Ovary (tissue), 3 donors: ENCODE measurements around the gene DOCK8.

Experiments used
- EP300 ChIP-seq: sonication (generic); formaldehyde crosslinking; IDR thresholded peaks from one replicate; pipeline ENCODE4 v1.6.1; 2017; ENCODE audit warnings: antibody characterized with exemption
- POLR2A ChIP-seq: fragments of 450-650 bp; IDR thresholded peaks from one replicate; pipeline ENCODE4 v1.6.1; 2017; ENCODE audit warnings: antibody characterized with exemption, mild to moderate bottlenecking, moderate library complexity
- TF ChIP-seq, protein P1 (sequence below), 3 donors: fragments of 450-650 bp in 2 of 3; fragments of 200-600 bp in 1 of 3; IDR thresholded peaks; one replicate each; pipeline versions ENCODE4 v1.5.1 to v1.8.0; 2016 to 2022; ENCODE audit warnings: antibody characterized with exemption in 3 of 3, mild to moderate bottlenecking in 1 of 3
- donor health status: DM: no; HTN: no; CAD: no.

DNA sequence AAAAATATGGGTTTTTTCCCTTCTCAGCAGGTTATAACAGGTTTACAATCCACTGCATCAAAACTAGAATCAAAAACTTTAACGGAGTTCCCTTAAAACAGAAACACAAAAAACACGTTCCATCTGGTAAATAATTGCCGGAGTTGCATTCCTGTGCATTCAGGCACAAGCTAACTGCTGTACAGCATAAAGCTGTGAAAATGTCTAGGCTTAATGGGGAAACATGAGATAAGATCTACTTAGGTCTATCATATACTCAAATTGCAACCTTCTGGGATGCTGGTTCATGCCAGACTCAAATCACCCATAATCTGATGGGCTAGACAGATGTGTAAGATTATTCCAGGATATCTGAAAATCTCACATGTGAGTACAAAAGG, 265.3 kb downstream of the DOCK8 start:
- TF ChIP-seq, protein P1, sequence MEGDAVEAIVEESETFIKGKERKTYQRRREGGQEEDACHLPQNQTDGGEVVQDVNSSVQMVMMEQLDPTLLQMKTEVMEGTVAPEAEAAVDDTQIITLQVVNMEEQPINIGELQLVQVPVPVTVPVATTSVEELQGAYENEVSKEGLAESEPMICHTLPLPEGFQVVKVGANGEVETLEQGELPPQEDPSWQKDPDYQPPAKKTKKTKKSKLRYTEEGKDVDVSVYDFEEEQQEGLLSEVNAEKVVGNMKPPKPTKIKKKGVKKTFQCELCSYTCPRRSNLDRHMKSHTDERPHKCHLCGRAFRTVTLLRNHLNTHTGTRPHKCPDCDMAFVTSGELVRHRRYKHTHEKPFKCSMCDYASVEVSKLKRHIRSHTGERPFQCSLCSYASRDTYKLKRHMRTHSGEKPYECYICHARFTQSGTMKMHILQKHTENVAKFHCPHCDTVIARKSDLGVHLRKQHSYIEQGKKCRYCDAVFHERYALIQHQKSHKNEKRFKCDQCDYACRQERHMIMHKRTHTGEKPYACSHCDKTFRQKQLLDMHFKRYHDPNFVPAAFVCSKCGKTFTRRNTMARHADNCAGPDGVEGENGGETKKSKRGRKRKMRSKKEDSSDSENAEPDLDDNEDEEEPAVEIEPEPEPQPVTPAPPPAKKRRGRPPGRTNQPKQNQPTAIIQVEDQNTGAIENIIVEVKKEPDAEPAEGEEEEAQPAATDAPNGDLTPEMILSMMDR (IDR thresholded peaks at IDR 0.05): no peak
- TF ChIP-seq POLR2A (no peak), EP300 (no peak)
